Posterior vena cava (tissue), 2 donors: ENCODE data around the gene ACYP1. TPM values are rescaled to one million over a fixed set of nuclear protein-coding genes. Genes with fewer than 3 reads are reported as not detected.
A peak's percentile ranks its signal among the peaks of the same experiment; 100 is the strongest.
"Not testable (repeated sequence)": the region's sequence is repeated elsewhere in the genome, so short reads cannot be mapped to it uniquely, and the experiment has no call there.

Experiments
- DNase-seq: peaks from one replicate; pipeline ENCODE4 v3.0.0-alpha.2; 2020; ENCODE audit warnings: low spot score
- intact Hi-C, 2 donors: fragments of 100-400 bp; cut with DNase I; formaldehyde crosslinking; loops; one replicate each; pipeline versions ENCODE4 v1.14.1 to v1.14.2; 2022 to 2023
- total RNA-seq, 2 donors: library from RNA; stranded (reverse); fragmentation: NEBNext Ultra II Directional; extraction: Animal tissue kit (Norgen Biotek cat#: 25700); gene quantifications; one replicate each; pipeline ENCODE4 v1.2.1, GENCODE V29; 2021
- donor health status: DM: yes; HTN: yes; CAD: no.
- donor health status: DM: yes; HTN: yes; CAD: no.

ACYP1 gene
- total RNA-seq, 2 donors from 2014 or later = 8.2 to 11.5 TPM

DNA sequence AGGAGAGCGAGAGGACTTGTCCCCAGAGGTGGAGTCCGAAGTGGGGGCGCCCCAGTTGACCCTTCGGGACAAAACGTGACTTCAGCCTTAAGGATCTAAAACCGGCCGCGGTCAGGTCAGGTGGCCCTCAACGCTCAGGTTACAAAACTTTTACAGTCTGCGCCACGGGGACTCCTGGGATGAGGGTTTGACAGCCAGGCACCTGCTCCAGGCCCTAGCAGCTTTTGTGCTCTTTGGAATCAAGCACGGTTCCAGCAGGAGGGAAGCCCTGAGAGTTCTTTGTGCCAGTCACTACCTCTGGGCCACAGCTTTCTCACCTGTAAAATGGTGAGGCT, 6.0 kb upstream of the ACYP1 start:
- intact Hi-C loops = no loop called here
- DNase-seq = no peak

DNA sequence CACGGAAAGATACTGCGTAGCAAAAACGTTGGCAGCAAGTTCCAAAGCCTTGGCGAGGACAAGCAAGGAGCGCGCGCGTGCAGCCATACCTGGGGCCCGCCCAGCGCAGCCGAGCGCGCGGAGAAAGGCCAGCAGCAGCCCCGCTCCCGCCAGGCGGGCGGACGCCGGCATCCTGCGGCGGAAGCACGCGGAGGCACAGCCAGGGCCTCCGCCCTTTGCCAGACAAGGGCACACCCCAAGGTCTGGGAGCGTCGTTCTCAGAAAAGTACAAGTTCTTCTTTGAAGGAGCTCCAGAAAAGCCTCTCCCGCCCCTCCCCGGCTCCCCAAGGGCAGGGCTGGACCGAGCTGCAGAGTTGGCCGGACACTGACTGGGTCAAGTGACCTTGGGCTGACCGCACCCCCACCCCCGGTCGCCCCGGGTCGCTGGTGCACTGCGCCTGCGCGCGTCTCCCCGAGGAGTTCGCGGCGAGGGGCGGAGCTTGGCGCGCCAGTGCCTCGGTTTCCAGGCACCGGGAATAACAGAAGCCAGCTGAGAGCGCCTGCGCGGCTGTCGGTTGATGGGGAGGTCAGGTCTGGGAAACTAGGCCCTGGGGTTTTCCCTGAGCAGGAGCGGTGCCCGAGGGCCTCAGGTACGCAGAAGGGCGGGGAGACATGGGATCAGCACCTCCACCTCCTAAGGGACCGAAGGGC, 5.4 kb upstream of the ACYP1 start, which contains the start of gene ZC2HC1C:
ZC2HC1C (plus strand) TSS at position 521 of the 690 bp plus-strand sequence. CDS start 933 bp downstream, outside the sequence.
- DNase-seq = peak; percentile 99
- intact Hi-C loops = no loop called here

DNA sequence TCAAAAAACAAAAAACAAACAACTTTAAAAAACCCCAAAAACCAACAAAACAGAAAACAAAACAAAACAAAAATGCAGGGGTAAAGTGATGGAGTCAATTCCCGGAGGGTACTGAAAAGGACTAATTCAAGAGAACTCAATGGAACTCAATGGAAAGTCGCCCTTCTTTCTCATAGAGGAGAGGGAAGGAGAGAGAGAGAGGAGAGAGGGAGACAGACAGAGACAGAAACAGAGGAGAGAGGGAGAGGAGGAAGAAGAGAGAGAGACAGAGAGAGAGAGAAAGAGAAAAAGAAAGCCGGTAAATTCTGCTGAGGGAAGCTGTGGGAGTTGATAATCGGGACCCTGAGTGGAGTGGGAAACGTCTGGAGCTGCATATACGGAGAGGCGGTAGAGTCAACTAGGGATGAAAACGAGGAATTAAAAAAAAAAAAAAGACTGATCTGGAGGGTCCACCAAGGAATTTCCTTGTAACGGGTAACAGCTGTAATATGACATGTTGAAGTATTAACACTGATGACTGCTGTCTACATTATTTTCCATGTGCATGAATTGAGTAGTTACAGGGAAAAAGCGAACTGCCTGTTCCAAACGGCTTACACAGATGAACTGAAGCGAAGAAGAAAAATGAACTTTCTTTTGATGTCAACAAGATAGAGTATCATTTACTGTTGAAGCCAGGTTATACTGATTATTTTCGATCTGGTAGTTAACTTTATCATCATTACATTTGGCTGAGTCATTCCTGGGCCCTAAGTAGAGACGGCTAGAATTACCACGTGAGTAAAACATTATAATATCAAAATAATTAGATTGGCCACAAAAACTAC, 4.7 kb upstream of the ACYP1 start:
- intact Hi-C loops = no loop called here
- no peak for DNase-seq

DNA sequence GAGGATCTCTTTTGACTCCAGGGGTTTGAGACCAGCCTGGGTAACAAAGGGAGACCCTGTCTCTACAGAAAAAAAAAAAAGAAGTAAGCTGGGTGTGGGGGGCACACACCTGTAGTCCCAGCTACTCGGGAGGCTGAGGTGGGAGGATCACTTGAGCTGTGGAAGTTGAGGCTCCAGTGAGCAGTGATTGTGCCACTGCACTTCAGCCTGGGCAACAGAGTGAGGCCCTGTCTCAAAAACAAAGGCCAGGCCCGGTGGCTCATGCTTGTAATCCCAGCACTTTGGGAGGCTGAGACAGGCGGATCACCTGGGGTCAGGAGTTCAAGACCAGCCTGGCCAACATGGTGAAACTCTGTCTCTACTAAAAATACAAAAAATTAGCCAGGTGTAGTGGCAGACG, 3.9 kb upstream of the ACYP1 start:
- intact Hi-C loops, DNase-seq: not testable (repeated sequence)

DNA sequence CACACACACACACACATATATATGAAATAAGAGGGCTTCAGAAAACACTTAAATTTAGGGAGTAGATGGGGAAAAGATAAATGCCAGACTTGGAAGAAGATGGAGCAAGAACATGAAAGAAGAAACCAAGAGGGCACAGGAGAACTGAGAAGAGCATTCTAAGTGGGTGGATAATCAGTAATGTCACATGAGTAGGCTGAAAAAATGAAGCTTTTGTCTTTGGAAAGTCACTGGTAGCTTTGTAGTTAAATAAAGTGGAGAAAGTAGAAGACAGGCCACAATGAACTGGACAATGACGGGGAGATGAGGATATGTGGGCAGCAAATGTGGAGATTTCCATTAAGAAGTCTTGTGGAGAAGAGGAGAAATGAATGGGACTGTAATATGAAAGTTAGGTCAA, 3.4 kb upstream of the ACYP1 start:
- intact Hi-C loops = no loop called here
- no peak for DNase-seq

DNA sequence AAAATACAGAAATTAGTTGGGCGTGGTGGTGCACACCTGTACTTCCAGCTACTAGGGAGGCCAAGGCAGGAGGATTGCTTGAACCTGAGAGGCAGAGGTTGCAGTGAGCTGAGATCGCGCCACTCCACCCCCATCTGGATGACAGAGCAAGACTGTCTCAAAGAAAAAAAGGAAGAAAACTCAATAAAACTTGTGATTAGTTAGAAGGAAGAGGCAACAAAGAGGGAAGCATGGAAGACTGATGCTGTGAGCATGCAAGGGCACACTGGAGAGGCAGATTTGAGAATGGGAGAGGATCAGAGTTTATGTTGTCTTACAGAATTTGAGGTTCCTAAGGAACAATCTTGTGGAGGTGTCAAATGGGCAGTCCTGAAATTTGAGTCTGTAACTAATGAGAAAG, 2.9 kb upstream of the ACYP1 start:
- intact Hi-C loops = no loop called here
- no peak for DNase-seq

DNA sequence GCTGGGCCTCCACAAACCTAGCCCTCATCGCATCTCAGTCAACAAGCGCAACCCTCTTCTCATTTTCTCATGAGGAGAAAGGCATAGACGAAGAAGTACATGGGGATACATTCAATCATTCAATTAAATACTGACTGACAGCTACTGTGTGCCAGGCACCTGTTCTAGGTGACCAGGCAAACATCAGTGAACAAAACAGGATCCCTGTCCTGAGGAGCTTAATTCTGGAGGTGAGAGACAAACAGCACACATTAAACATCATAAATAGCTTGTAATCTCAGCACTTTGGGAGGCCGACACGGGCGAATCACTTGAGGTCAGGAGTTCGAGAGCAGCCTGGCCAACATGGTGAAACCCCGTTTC, 362 bp upstream of the ACYP1 start:
- no peak for DNase-seq
- intact Hi-C loops = no loop called here

DNA sequence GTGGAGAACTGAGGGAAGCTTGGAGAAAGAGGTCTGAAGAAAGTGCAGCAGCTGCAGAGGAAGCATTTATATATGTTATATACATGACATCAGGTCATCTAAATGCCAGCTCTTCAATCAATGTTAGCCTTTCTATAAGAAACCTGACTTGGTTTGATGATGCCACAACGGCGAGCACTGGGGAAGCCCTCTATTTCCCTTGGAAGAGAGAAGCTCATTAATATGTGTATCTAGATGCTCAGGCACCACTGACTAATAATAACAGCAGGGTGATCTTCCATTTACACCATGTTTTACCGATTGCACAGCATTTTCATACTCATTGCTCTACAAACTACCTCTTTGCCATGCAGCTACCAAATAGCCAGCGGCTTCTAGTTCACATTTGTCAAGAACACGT, 811 bp downstream of the ACYP1 start:
- DNase-seq = no peak
- intact Hi-C loops = no loop called here

DNA sequence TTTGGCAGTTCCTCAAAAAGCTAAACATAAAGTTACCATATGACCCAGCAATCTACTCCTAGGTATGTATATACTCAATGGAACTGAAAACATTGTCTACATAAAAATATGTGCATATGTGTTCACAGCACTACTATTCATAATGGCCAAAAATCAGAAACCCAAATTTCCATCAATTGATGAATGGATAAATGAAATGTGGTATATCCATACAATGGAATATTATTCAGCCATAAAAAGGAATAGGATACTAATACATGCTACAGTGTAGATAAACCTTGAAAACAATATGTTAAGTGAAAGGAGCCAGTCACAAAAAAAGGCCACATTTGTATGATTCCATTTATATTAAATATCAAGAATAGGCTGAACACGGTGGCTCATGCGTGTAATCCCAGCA, 3.4 kb downstream of the ACYP1 start:
- intact Hi-C loops = no loop called here
- DNase-seq = no peak

DNA sequence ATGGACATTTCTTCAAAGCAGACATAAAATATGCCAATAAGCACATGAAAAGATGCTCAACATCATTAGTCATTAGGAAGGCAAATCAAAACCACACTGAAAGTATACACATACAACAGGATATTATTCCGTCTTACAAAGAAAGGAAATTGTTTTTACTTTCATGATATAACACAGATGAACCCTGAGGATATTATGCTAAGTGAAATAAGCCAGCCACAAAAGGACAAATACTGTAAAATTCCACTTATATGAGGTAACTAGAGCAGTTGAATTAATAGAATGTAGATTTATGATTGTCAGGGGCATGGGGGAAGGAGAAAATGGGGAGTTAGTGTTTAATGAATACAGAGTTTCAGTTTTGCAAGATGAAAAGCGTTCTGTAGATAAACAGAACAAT, 4.2 kb downstream of the ACYP1 start:
- intact Hi-C loops = no loop called here
- DNase-seq = no peak

DNA sequence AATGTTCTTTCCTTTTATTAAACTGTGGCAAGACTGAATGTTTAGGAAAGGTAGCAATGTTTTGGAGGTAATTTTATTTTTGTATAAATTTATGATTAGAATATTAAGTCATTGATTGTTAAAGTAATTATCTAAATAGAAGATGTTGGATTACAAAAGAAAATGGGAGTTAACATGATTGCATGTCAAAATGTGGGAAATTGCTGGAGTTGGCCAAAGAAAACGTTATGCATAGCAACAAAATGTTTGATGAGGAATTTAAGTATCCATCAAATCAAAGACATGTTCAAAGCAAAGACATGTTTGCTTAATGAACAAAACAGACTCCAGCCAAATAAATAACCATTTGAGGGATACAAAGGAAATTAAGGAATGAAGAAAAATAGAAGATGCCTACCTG, 9.4 kb downstream of the ACYP1 start:
- no peak for DNase-seq
- intact Hi-C loops = no loop called here

DNA sequence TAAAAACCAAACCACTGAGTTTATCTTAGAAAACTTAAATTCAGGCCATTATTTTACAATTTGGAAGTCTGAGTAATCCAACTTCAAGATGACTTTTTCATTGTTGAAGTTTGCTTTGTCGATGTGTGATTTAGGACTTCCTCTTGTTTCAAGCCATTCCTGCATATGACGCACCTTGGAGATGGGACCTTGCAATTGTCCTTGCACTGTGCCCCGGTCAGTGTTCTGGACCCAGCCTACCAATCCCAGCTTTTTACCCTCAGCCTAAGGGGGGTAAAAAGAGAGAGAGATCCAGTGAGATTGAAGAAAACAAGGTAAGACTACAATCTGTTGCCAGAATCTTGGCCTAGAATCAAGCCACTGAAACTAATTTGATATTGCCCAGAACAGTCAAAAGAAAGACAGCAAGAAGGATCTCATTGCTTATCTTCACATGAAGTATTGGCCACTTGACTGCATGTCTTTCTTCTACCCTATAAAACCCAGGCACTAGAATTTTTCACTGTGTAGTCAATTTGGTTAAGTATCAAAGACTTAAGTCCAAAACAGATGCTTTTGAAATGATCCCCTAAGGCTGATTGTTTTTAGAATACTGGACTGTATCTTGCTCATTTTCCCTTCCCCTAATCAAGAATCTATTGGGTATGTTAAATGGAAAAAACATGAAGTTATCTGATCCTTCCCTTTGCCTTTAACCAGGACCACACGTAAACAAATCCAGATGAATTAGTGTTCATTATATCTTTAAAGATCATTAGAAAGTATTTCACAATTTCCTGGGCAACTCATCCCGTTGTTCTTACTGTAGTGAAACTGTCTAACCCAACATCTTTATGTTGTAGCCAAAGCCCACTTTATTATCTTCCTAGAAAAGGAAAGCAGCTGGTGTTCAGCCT, 10.2 kb downstream of the ACYP1 start:
- DNase-seq = no peak
- intact Hi-C loops = no loop called here

DNA sequence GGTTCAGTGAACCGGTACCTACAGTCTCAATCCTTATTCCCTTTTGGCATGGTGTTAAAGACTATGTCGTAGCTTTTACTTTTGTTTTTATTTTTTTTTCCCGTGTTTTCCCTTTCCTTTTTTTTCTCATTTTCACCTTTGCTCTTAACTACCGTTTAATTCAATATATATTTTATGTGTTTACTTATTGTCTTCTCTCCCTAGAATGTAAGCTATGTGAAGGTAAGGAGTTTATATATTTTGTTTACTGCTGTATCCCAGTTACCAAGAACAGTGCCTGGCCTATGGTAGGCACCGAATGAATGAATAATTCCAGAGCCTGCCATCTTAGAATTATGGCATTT, 12.3 kb downstream of the ACYP1 start:
- no peak for DNase-seq
- intact Hi-C loops = no loop called here

DNA sequence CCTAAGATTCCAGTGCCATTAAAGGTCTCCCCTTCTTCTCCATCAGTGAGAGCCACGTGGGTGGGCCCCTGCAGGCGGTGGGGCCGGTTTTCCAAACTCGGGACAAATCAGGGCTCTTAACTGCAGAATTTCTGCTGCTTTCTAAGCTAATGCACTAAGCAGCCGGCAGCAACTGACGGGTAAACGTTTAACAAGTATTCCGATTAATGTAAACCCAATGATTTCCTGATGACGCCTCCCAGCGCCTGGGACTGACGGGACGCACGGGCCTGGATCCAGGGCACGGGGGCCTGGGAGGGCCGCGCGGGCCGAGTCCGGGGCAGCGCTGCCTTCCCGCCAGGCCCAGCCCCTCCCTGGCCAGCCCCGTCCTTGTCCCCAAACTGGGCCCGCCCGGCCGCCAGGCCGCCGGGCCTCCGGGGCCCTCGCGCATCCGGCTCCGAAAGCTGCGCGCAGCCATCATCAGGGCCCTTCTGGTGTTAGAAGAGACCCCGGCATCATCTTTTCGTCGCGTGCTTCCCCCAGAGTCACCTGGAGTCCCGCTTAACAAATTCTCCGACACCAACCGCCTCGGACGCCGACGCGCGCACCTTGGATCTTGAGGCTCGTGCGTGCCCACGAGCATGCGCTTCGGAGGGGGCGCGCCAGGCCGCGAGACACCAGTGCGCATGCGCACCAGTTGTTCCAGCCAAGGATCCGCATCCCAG, 12.8 kb downstream of the ACYP1 start, which contains the start of gene MLH3:
MLH3 (minus strand) TSS at position 616 of the 704 bp plus-strand sequence. CDS start 1,812 bp downstream, outside the sequence.
- DNase-seq = peak; percentile 94
- intact Hi-C loops = no loop called here

DNA sequence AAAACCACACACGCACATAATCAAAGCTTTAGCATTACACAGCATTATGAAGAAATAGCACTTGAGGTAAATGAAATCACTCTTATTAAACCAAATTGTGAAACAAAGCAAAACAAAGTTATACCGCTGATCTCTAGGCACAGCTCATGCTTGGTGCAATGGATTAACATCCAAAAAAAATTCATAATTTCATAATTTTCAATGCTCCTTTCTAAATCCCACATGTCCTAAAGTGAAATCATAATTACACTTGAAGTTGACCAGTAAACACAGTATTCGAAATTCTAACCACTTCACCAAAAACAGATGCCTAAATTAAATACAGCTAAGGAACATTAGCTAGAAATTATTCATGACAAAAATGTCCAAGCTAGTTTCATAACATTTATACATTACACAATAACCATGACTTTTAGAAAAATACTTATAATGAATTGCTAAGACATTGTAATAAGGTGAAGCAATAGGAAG, 14.1 kb downstream of the ACYP1 start:
- intact Hi-C loops = no loop called here
- no peak for DNase-seq

DNA sequence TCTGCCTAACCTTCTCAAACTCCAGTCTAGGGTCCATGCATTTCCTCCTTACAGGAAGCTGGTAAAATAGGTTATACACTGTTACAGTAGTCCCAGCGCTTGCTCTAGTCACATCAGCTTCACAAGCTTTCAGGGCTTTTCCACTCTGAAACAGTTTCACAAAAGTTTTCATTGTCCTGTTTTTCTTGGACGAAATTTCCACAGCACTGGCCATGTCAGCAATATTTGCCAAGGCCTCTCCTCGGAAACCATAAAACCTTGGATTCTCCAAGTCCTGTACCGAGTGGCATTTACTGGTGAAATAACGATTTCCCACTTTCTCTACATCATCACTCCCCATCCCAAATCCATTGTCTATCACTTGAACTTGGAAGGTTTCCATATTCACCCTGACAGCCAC, 14.7 kb downstream of the ACYP1 start:
- intact Hi-C loops = no loop called here
- no peak for DNase-seq

DNA sequence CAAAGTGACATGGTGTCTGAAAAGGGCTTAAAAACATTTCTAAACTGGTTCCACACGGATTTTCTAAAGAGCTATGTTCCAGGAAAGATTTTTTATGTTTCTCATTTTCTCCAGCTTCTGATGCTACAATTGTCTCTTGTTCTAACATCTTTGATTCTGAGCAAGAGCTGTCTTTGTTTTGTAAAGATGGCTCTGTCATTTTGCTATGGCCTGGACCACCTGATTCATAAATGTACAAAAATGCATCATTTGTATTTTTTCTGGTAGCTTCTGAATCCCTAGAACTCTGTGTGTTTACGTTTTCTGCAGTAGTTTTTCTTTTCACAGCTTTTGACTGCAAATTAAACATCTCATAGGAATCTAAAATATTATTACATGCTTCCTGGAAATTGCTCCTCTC, 15.7 kb downstream of the ACYP1 start:
- intact Hi-C loops = no loop called here
- DNase-seq = no peak

DNA sequence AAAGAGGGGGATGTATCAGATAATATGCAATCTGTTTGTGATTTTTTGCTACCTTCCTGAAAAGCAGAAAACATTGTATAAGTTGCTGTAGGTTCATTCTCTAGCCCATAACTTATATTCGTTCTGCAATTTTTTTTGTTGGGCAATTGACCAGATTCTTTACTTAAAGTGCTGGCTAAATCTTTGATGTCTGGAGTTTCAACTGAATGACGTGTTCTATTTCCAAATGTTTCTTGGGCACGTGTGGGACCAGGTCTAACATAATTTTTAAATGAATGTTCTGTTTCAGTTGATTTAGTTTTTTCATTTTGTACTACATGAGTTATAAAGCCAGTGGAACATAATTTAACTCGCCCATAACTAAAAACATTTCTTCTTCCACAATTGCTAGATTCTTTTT, 16.3 kb downstream of the ACYP1 start:
- DNase-seq = no peak
- intact Hi-C loops = no loop called here

DNA sequence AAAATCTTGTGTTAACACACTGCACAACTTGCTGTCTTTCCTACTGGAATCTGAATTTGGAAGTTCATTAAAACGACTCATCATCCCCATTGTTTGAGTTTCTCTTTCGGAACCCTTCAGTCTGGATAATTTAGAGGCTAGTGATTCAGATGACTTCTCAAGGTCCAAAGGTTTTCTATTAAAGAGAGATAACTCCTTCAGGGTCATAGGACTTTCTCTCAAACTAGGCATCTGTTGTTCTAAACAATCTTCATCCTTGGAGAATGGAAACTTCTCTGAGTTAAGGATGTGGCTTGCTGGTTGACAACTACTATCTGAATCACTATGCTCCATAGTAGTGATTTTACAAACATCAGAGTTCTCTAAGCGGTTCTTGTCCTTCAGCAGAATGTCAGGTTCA, 16.9 kb downstream of the ACYP1 start:
- no peak for DNase-seq

More for the DNA sequence above, 16.9 kb downstream of the ACYP1 start:
- intact Hi-C loops = no loop called here
